ENCODE measurements around the gene PDLIM5.

GRCh38 chr4:94533405-94534223 is 81.9 kb downstream of the PDLIM5 start:
- TF ChIP-seq, protein P1, sequence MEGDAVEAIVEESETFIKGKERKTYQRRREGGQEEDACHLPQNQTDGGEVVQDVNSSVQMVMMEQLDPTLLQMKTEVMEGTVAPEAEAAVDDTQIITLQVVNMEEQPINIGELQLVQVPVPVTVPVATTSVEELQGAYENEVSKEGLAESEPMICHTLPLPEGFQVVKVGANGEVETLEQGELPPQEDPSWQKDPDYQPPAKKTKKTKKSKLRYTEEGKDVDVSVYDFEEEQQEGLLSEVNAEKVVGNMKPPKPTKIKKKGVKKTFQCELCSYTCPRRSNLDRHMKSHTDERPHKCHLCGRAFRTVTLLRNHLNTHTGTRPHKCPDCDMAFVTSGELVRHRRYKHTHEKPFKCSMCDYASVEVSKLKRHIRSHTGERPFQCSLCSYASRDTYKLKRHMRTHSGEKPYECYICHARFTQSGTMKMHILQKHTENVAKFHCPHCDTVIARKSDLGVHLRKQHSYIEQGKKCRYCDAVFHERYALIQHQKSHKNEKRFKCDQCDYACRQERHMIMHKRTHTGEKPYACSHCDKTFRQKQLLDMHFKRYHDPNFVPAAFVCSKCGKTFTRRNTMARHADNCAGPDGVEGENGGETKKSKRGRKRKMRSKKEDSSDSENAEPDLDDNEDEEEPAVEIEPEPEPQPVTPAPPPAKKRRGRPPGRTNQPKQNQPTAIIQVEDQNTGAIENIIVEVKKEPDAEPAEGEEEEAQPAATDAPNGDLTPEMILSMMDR (IDR thresholded peaks at IDR 0.05 in 4 of 5, conservative IDR thresholded peaks at IDR 0.05 in 1 of 5) = no peak
- TF ChIP-seq POLR2A (IDR thresholded peaks at IDR 0.05) = no peak
